B cell (primary cell): ENCODE measurements around the gene SLC13A3. TPM values are rescaled to one million over a fixed set of nuclear protein-coding genes. Genes with fewer than 3 reads are reported as not detected.

Experiments
- ATAC-seq: fragments of 200-7000 bp; cut with Tn5 transposase; one replicate; pipeline ENCODE4 v1.10.0; 2021; ENCODE audit warnings: low read depth, mild to moderate bottlenecking, moderate number of reproducible peaks, moderate library complexity
- CTCF ChIA-PET: fragments of 350-600 bp; sonication (Branson Sonifier 250); formaldehyde crosslinking; loops from one replicate; lab custom pipeline; 2021; ENCODE audit warnings: antibody characterized with exemption, inconsistent platforms; lab: Charles Lee
- POLR2A ChIA-PET: fragments of 350-600 bp; sonication (Branson Sonifier 250); formaldehyde crosslinking; loops from one replicate; lab custom pipeline; 2021; ENCODE audit warnings: antibody characterized with exemption; lab: Charles Lee
- DNase-seq: peaks from one replicate; pipeline ENCODE4 v3.0.0; 2013
- H2AFZ ChIP-seq: 2 replicates; pipeline ENCODE4 v1.6.1; 2012; ENCODE audit warnings: mild to moderate bottlenecking, low read depth, low read length; ENCODE audit not compliant: insufficient read depth, poor library complexity, severe bottlenecking
- H3K27ac ChIP-seq, 2 donors: 1 replicate in 1 of 2; 2 replicates in 1 of 2; pipeline ENCODE4 v1.5.1; 2012 to 2013; ENCODE audit warnings: low read length in 2 of 2, mild to moderate bottlenecking in 2 of 2, moderate library complexity in 1 of 2
- H3K27me3 ChIP-seq, 4 experiments: fragments of 200-600 bp in 1 of 4; sonication (generic) in 1 of 4; replicated peaks in 1 of 4; 1 replicate in 2 of 4; 2 replicates in 2 of 4; pipeline versions ENCODE4 v1.6.1 to v1.7.0; 2013 to 2016; ENCODE audit warnings: low read length in 3 of 4, mild to moderate bottlenecking in 2 of 4, mixed read lengths in 1 of 4, moderate library complexity in 1 of 4; ENCODE audit not compliant: insufficient read depth in 4 of 4, control insufficient read depth in 3 of 4; ENCODE audit errors: control extremely low read depth in 1 of 4
- H3K36me3 ChIP-seq, 2 experiments: replicated peaks in 1 of 2; 1 replicate in 1 of 2; 2 replicates in 1 of 2; pipeline versions ENCODE4 v1.6.1 to v1.7.1; 2013; ENCODE audit warnings: low read length in 1 of 2; ENCODE audit not compliant: insufficient read depth in 2 of 2, control insufficient read depth in 1 of 2; ENCODE audit errors: control extremely low read depth in 1 of 2, extremely low read depth in 1 of 2
- H3K4me1 ChIP-seq, 2 donors: fragments of 200-600 bp in 1 of 2; sonication (generic) in 1 of 2; 1 replicate in 1 of 2; 2 replicates in 1 of 2; pipeline versions ENCODE4 v1.5.1 to v1.6.1; 2013 to 2017; ENCODE audit warnings: low read length in 2 of 2; ENCODE audit not compliant: control insufficient read depth in 2 of 2, insufficient read depth in 2 of 2
- H3K4me2 ChIP-seq: replicated peaks from 2 replicates; pipeline ENCODE3; 2012; ENCODE audit warnings: mild to moderate bottlenecking, low read depth, low read length; ENCODE audit not compliant: poor library complexity, severe bottlenecking
- H3K4me3 ChIP-seq, 5 experiments: fragments of 200-600 bp in 1 of 5; sonication (generic) in 1 of 5; 1 replicate in 3 of 5; 2 replicates in 2 of 5; pipeline versions ENCODE4 v1.5.1 to v1.7.0; 2011 to 2016; ENCODE audit warnings: low read length in 4 of 5, mild to moderate bottlenecking in 4 of 5, low read depth in 2 of 5, control low read depth in 1 of 5, moderate library complexity in 1 of 5; ENCODE audit not compliant: insufficient read depth in 1 of 5; ENCODE audit errors: control extremely low read depth in 1 of 5, extremely low read depth in 1 of 5
- H3K79me2 ChIP-seq: fragments of 200-600 bp; sonication (generic); one replicate; pipeline ENCODE4 v1.6.0; 2016; ENCODE audit warnings: low read length; ENCODE audit not compliant: control insufficient read depth, insufficient read depth
- H3K9ac ChIP-seq: fragments of 200-600 bp; sonication (generic); 2 replicates; pipeline ENCODE4 v1.6.1; 2017; ENCODE audit warnings: mild to moderate bottlenecking, low read length, moderate library complexity
- H3K9me3 ChIP-seq, 3 donors: one replicate each; pipeline versions ENCODE4 v1.6.1 to v1.7.1; 2013; ENCODE audit warnings: low read length in 2 of 3; ENCODE audit not compliant: control insufficient read depth in 2 of 3, insufficient read depth in 1 of 3; ENCODE audit errors: control extremely low read depth in 1 of 3
- H4K20me1 ChIP-seq: 2 replicates; pipeline ENCODE4 v1.6.0; 2012; ENCODE audit warnings: mild to moderate bottlenecking, low read length; ENCODE audit not compliant: insufficient read depth, control insufficient read depth, poor library complexity, severe bottlenecking
- H3K27ac Mint-ChIP-seq: one replicate; pipeline ENCODE4 v1.8.0; 2021; ENCODE audit warnings: mixed read lengths
- H3K27me3 Mint-ChIP-seq: one replicate; pipeline ENCODE4 v1.8.0; 2021; ENCODE audit warnings: mixed read lengths
- H3K4me1 Mint-ChIP-seq: one replicate; pipeline ENCODE4 v1.8.0; 2021; ENCODE audit warnings: mixed read lengths
- H3K4me3 Mint-ChIP-seq: one replicate; pipeline ENCODE4 v1.8.0; 2021; ENCODE audit warnings: mixed read lengths
- H3K9me3 Mint-ChIP-seq: one replicate; pipeline ENCODE4 v1.8.0; 2022; ENCODE audit warnings: mixed read lengths; ENCODE audit not compliant: insufficient read depth
- CTCF ChIP-seq: fragments of 200-600 bp; IDR thresholded peaks from one replicate; pipeline ENCODE4 v1.8.0; 2022; ENCODE audit warnings: antibody characterized with exemption, mild to moderate bottlenecking
- EZH2 ChIP-seq: IDR thresholded peaks from 2 replicates; pipeline ENCODE4 v1.6.1; 2012; ENCODE audit warnings: borderline replicate concordance, low read depth, mild to moderate bottlenecking, moderate library complexity, low read length; ENCODE audit not compliant: insufficient read depth, poor library complexity, severe bottlenecking
- WGBS: methylation state at CpG from one replicate; pipeline ENCODE4 v1.1.5; 2013; ENCODE audit warnings: missing lambda C conversion rate; ENCODE audit not compliant: insufficient coverage; 5-methylcytosine and 5-hydroxymethylcytosine counted together
- intact Hi-C: fragments of 100-400 bp; cut with micrococcal nuclease; formaldehyde crosslinking; loops from one replicate; pipeline ENCODE4 v1.10.0; 2022
- polyA plus RNA-seq: library from polyadenylated mRNA; depleted of rRNA; stranded (reverse); fragments of >200 nt; gene quantifications from 2 replicates; pipeline ENCODE4 v1.2.3, GENCODE V29; 2012
- total RNA-seq, 2 donors: library from RNA; stranded (reverse); fragments of 120-200 nt in 1 of 2; gene quantifications; 1 replicate in 1 of 2; 2 replicates in 1 of 2; pipeline versions ENCODE4 v1.2.3 to v1.2.4, GENCODE V29; 2013 to 2022

SLC13A3 gene
- total and polyA plus RNA-seq, 2 donors (not counting 1 experiment from before 2014, with no cell fraction given): 0.09 to 0.20 TPM

- no peaks in the 10 kb centered on the region for H3K4me1 Mint-ChIP-seq
These were observed 10.4 kb upstream of the SLC13A3 start for GRCh38 chr20:46661659-46662058.

GRCh38 chr20:46660487-46660886 is 9.2 kb upstream of the SLC13A3 start:
- Mint-ChIP-seq H3K27me3 (peaks cover 16% of the 10 kb centered on the region), H3K4me1 (no peaks in the 10 kb centered on the region), H3K27ac (no peak overlapping the region), H3K4me3 (no peak overlapping the region), H3K9me3 (no peaks in the 10 kb centered on the region)
- H3K9me3 ChIP-seq: no peaks in the 10 kb centered on the region
- no peak for DNase-seq
- POLR2A ChIA-PET: no interaction called here
- no peaks in the 10 kb centered on the region for H3K4me1 ChIP-seq
- no peak overlapping the region for H2AFZ ChIP-seq
- no peaks in the 10 kb centered on the region for H3K79me2 ChIP-seq
- no peaks in the 10 kb centered on the region for H3K27me3 ChIP-seq
- no peak overlapping the region for H3K4me2 ChIP-seq
- CTCF ChIA-PET: no interaction called here
- no peak for ATAC-seq
- no peak overlapping the region for H3K27ac ChIP-seq
- no CpG with 5 or more reads among the region's 4 CpGs for WGBS
- no peak overlapping the region for H3K9ac ChIP-seq
- no peaks in the 10 kb centered on the region for H3K36me3 ChIP-seq
- no peak for TF ChIP-seq CTCF
- no peak for TF ChIP-seq EZH2
- no peaks in the 10 kb centered on the region for H4K20me1 ChIP-seq
- intact Hi-C loops: no loop called here
- no peak overlapping the region for H3K4me3 ChIP-seq

More at GRCh38 chr20:46661659-46662058, 10.4 kb upstream of the SLC13A3 start:
- no peak overlapping the region for H3K27ac ChIP-seq
- Mint-ChIP-seq H3K9me3 (no peaks in the 10 kb centered on the region), H3K27me3 (peaks cover 16% of the 10 kb centered on the region), H3K4me3 (no peak overlapping the region), H3K27ac (no peak overlapping the region)
- TF ChIP-seq EZH2: no peak
- no peak for DNase-seq
- H3K36me3 ChIP-seq: no peaks in the 10 kb centered on the region
- no peaks in the 10 kb centered on the region for H3K9me3 ChIP-seq
- H3K79me2 ChIP-seq: no peaks in the 10 kb centered on the region
- no peaks in the 10 kb centered on the region for H3K27me3 ChIP-seq
- H2AFZ ChIP-seq: no peak overlapping the region
- no peaks in the 10 kb centered on the region for H4K20me1 ChIP-seq
- ATAC-seq: no peak
- no peak overlapping the region for H3K4me3 ChIP-seq
- ChIA-PET CTCF (interaction anchor here (1.7 kb wide), 1 partner anchor 19 kb away, joined by 5 read pairs; no protein-coding TSS in a partner anchor), POLR2A (no interaction called here)
- intact Hi-C loops: no loop called here
- no peaks in the 10 kb centered on the region for H3K4me1 ChIP-seq
- WGBS: no CpG with 5 or more reads among the region's 1 CpG
- H3K4me2 ChIP-seq: no peak overlapping the region
- H3K9ac ChIP-seq: no peak overlapping the region
